HG02610 (cell line): Measurements from ENCODE around the gene HAUS5.
"Not testable (repeated sequence)": the region's sequence is repeated elsewhere in the genome, so short reads cannot be mapped to it uniquely, and the experiment has no call there.

ENCODE experiments used
- ATAC-seq: cut with Tn5 transposase; IDR thresholded peaks from one replicate; pipeline ENCODE4 v1.9.1; 2021; ENCODE audit warnings: mild to moderate bottlenecking, moderate library complexity; ENCODE audit not compliant: unreplicated experiment

The HAUS5 gene

DNA sequence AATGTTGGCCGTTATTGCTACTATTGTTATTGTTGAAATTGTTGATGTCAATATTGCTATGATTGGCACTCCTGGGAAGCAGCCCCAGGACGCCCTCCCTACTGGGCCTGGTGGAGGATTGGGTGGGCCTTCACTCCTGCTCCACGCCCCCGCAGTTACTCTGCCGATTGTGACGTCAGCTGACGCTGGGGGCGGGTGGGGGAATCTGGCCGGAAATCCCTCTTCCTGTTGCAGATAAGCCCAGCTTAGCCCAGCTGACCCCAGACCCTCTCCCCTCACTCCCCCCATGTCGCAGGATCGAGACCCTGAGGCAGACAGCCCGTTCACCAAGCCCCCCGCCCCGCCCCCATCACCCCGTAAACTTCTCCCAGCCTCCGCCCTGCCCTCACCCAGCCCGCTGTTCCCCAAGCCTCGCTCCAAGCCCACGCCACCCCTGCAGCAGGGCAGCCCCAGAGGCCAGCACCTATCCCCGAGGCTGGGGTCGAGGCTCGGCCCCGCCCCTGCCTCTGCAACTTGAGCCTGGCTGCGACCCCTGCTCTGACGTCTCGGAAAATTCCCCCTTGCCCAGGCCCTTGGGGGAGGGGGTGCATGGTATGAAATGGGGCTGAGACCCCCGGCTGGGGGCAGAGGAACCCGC, 29.1 kb downstream of the HAUS5 start, which contains the start of gene ETV2:
Gene ETV2, plus strand, starts transcription at position 231 of the 637 bp plus-strand sequence. CDS start 716 bp downstream, outside the sequence.
- no peak for ATAC-seq

GRCh38 chr19:35642312-35642711, 29.8 kb downstream of the HAUS5 start:
- ATAC-seq = no peak

- ATAC-seq = no peak
Measured at GRCh38 chr19:35642798-35643254, 30.3 kb downstream of the HAUS5 start.

DNA sequence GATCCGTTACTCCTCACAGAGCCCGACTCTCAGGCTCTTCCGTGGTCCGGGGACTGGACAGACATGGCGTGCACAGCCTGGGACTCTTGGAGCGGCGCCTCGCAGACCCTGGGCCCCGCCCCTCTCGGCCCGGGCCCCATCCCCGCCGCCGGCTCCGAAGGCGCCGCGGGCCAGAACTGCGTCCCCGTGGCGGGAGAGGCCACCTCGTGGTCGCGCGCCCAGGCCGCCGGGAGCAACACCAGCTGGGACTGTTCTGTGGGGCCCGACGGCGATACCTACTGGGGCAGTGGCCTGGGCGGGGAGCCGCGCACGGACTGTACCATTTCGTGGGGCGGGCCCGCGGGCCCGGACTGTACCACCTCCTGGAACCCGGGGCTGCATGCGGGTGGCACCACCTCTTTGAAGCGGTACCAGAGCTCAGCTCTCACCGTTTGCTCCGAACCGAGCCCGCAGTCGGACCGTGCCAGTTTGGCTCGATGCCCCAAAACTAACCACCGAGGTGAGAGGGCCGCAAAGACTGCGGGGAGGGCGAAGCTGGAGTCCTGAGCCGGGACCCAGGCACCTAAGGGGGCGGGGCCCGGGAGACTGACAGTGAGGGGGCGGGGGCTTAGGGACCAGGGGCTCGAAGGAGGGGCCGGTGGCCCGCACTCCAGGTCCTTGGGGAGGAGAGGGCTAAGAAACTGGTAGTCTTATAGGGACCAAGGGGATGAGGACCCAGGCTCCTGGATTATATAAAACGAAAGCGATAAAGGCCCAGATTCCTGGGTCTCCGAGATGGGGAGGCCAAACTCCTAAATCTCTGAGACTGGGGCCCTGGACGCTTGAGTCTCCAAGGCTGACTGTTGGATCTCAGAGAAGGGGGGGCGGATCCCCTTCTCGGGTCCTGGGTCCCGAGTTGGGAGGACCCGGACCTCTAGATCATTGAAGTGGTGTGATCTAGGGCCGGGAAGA, 31.0 kb downstream of the HAUS5 start:
- peak; percentile 31 for ATAC-seq

DNA sequence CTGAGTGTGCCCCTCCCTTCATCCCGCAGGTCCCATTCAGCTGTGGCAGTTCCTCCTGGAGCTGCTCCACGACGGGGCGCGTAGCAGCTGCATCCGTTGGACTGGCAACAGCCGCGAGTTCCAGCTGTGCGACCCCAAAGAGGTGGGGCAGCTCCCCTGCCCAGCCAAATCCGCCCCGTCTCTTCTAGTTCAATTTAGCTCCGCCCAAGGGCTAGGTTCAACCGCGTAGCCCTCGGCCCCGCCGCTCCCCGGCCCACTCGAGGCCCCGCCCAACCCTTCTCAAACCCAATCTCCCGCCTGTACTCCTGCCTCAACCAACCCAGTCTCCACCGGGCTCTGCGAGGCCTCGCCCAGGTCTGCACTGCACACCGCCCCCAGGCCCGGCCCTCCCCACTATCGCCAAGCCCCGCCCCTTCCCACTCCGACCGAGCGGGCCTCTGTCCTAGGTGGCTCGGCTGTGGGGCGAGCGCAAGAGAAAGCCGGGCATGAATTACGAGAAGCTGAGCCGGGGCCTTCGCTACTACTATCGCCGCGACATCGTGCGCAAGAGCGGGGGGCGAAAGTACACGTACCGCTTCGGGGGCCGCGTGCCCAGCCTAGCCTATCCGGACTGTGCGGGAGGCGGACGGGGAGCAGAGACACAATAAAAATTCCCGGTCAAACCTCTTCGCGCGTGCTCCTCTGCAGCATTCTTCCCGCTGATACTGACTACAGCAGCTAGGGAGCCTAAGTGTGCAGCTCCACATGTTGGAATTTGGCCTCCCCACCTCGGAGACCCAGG, 31.9 kb downstream of the HAUS5 start:
- ATAC-seq = peak; percentile 71

- no peak for ATAC-seq
Measured at GRCh38 chr19:35644987-35645679, 32.6 kb downstream of the HAUS5 start.

DNA sequence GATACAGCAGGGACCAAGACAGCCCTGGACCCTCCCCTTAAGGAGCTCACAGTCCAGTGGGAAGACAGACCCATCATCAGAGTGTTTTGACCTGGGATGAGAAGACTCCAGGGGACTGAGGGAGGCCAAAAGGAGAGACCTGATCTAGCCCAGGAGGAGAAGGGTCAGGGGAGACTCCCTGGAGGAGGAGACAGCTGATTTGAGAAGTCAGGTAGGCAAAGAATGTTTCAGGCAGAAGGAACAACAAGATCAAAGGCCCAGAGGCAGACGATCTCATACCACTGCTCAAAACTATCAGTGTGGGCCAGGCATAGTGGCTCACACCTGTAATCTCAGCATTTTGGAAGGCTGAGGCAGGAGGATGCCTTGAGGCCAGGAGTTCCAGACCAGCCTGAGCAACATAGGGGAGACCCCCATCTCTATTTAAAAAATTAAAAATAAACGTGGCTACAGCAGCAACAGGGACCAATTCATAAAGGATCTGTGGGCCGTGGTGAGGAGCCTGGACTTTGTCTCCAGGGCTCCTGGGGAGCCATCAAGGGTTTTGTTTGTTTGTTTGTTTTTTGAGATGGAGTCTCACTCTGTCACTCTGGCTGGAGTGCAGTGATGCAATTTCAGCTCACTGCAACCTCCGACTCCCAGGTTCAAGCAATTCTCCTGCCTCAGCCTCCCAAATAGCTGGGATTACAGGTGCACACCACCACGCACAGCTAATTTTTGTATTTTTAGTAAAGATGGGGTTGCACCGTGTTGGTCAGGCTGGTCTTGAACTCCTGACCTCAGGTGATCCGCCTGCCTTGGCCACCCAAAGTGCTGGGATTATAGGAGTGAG, 33.4 kb downstream of the HAUS5 start:
- no peak for ATAC-seq

DNA sequence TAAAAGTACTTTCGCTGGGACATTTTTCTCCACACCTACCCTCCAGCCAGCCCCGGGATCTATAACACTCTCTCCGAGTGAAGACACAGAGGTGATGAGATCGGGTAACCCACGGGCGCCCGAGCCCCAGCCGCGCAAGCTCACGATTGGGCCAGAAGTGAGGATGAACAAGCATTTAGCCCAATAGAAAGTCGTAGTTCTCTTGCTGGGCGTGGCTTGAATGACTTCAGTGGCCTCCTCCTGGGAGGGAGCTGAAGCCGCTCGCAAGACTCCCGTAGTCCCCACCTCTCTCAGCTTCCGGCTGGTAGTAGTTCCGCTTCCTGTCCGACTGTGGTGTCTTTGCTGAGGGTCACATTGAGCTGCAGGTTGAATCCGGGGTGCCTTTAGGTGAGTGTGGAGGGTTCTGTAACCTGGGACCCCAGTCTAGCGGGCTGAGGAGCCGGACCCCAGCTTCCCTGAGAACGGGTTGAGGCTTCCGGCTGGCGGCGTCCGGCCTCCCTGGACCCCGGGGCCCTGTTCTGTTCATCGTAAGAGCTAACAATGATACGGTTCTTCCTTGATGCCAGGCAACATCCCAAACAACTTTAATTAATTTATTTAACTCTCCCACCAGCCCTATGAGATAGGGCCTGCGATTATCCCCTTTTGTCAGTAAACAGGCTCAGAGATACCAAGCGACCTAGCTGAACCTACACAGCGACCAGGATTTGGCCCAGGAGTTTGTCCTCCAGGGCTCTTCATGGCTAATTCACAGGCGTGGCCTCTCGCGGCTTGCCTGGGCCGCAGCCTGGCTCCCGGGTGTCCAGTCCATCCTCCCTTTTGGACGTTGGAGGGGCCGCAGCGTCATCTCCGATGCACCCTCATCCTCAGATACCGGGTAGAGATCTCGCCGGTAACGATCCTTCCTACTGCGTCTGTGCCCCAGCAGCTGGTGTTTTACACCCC, 35.8 kb downstream of the HAUS5 start, which contains the start of gene COX6B1:
Gene COX6B1, plus strand, starts transcription at position 307 of the 945 bp plus-strand sequence. CDS start 2,921 bp downstream, outside the sequence.
- peak; percentile 62 for ATAC-seq

DNA sequence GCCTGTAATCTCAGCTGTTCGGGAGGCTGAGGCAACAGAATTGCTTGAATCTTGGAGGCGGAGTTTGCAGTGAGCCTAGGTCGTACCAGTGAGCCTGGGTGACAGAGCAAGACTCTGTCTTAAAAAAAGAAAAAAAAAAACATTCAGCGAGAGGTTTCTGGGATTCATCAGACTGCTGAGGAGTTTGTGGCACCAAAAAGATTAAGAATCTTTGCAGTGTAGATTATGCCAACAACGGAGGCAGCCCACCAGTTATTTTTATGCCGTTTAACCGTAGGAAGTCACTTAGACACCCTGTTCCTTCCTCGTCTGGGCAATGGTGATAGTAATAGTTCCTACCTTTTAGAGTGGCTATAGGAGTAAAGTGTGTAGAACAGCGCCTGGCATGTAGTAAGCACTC, 38.0 kb downstream of the HAUS5 start:
- ATAC-seq = no peak

- not testable (repeated sequence) for ATAC-seq
Measured at GRCh38 chr19:35654828-35655227, 42.3 kb downstream of the HAUS5 start.

- no peak for ATAC-seq
Measured at GRCh38 chr19:35655600-35655999, 43.1 kb downstream of the HAUS5 start.

DNA sequence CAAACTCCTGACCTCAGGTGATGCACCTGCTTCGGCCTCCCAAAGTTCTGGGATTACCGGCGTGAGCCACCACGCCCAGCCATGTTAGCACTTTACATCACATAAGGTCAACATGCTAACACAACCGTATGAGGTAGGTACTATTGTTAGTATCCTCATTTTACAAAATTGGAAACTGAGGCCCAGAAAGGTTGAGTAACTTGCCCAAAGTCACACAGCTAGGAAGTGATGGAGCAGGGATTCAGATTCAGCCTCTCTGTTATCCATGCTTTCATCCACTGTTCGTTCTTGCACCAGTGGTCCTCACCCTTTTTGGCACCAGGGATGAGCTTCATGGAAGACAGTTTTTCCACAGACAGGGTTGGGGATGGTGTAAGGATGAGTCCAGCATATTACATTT, 44.2 kb downstream of the HAUS5 start:
- no peak for ATAC-seq

GRCh38 chr19:35657904-35658700, 45.6 kb downstream of the HAUS5 start:
- ATAC-seq = no peak

DNA sequence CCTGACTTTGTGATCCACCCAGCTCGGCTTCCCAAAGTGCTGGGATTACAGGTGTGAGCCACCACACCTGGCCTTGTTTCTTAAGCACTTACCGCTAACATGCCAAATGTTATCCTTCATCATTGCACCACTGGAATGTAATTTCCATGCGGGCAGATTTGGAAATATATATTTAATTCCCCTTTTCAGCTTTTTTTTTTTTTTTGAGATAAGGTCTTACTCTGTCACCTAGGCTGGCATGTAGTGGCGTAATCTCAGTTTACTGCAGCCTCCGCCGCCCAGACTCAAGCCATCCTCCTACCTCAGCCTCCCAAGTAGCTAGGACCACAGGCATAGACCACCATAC, 49.4 kb downstream of the HAUS5 start:
- no peak for ATAC-seq

GRCh38 chr19:35663981-35664380, 51.4 kb downstream of the HAUS5 start:
- ATAC-seq = no peak

DNA sequence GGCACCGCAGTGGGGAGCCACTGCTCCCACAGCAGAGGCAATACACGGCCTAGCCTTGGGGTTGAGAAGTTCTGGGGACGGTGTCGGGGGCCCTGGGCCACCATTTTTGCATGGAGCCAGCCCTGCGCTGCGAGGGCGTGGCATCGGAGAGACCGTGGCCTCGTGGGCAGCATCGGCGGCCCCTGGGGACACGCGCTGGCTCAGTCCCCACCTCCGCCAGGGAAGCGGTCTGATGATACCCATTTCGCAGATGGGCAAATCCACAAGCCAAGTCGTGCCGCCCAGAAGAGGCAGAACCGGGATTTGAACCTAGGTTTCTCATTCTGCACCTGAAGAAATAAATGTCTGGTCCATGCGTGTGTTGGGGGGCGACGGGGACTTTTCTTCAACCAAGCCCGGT, 52.6 kb downstream of the HAUS5 start:
- ATAC-seq = no peak

- ATAC-seq = no peak
Measured at GRCh38 chr19:35665604-35666003, 53.1 kb downstream of the HAUS5 start.
